ENCODE results near the gene MCF2L2.
"Not testable (repeated sequence)": the region's sequence is repeated elsewhere in the genome, so short reads cannot be mapped to it uniquely, and the experiment has no call there.

- not testable (repeated sequence) for TF ChIP-seq EZH2 (IDR thresholded peaks at IDR 0.05); POLR2AphosphoS5 (IDR thresholded peaks at IDR 0.05; ENCODE audit: borderline replicate concordance, low read depth, low read length); FOXP2 (optimal IDR thresholded peaks at IDR 0.05; ENCODE audit: control extremely low read depth, extremely low read length, insufficient read depth)
Measured at GRCh38 chr3:183371600-183371968, 56.8 kb downstream of the MCF2L2 start.

All from SK-N-MC (cell line).